RCC 7860 (cell line): ENCODE results near the gene ERC1.

Source experiments
- DNase-seq: peaks from one replicate; pipeline ENCODE4 v3.0.0-alpha.2; 2015; ENCODE audit warnings: low spot score
- FAIRE-seq: peaks from 2 replicates; lab custom pipeline; 2012; peaks lifted over from hg19 to GRCh38; lab: Jason Lieb, UNC

The ERC1 gene

GRCh38 chr12:1424674-1425395, 433.8 kb downstream of the ERC1 start:
- no peak for DNase-seq
- FAIRE-seq: no peak

DNA sequence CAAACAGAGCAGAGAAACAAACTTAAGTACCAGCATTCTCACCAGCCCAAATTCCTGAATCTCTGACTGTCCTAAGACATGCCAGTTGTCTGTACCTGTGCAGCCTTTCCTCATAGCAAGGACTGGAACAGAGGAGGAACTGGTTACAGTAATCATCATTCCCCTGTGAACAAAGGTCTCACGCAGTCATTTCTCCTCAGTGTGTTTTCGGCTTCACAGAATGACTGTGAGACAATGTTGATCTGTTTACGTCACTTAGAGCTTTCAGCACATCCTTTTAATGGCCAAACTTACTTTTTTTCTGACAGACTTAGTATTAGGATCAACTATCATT, 434.3 kb downstream of the ERC1 start:
- no peak for FAIRE-seq

GRCh38 chr12:1428671-1429070, 437.6 kb downstream of the ERC1 start:
- FAIRE-seq (no peak), DNase-seq (no peak)

More for the DNA sequence above, 434.3 kb downstream of the ERC1 start:
- DNase-seq: no peak

DNA sequence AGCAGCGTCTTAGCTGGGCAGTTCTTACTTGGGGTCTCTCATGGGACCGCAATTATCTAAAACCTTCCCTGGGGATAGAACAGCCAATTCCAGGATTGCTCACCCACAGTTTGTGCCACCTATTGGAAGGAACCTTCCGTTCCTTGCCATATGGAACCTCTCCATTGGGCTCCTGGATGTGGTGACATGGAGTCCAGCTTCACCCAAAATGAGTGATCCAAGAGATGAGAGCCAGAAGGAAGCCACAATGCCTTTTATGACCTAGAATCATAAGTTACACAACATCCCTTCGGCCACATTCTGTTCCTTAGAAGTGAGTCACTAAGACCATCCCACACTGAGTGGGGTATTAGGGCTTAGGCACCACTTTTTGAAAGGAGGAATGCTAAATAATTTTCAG, 439.0 kb downstream of the ERC1 start:
- FAIRE-seq (no peak), DNase-seq (peak; percentile 16)

- FAIRE-seq (no peak), DNase-seq (no peak)
These were observed 443.4 kb downstream of the ERC1 start for GRCh38 chr12:1434296-1434955.

GRCh38 chr12:1435044-1435443, 444.0 kb downstream of the ERC1 start:
- no peak for DNase-seq
- no peak for FAIRE-seq

DNA sequence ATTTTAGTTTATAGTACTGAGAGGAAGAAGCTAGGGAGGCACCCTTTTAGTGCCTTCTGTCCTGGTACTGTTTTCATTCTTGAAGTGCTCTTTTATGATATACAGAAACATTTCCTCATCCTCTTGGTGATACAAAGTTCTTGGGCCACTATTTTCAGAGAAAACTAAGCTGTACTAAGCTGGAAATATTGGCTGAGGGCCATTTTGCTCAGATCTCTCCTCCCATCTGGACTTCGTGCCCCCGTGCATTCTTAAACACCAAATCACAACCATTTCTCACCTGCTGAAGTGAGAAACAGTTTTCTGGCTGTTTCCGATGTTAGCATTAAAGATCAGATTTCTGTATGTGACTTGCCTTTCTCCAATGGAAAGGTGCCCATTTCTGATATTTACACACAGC, 444.4 kb downstream of the ERC1 start:
- FAIRE-seq (no peak), DNase-seq (no peak)

DNA sequence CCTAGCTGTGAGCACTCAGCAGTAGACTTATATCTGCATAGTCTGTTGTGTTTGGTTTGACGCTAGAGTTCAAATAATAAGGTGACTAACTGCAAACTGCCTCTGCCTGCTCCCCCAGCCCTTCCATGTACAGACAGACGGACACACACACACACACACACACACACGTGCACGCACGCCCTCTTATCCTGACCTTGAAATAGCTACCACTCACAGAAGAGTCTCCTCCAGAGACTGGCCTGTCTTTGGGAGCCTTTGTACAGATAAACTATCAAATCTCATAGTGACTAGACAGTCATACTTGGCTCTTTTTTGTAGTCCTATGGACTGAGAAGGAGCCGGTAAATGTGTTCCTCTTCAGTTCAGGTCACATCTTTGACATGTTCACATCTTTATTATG, 445.0 kb downstream of the ERC1 start:
- FAIRE-seq (no peak), DNase-seq (no peak)

DNA sequence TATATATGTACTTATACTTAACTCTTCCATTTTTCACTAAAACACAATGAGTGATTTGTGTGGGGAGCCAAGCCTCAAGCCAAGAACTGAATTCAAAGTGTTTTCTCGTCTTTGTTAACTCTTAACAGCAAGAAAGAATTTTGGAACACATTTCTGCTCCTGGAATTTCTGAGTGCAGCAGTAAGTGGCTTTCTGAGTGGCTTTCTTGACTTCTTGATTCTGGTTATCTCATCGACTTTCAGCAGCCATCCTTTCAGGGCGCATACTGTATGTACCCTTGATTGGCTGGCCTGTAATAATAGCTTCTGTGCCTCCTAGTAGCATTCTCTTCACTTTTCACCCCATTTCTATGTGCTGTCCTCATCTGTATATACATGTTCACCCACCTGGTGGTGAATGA, 446.0 kb downstream of the ERC1 start:
- DNase-seq: no peak
- FAIRE-seq: no peak

- FAIRE-seq (no peak), DNase-seq (no peak)
These were observed 448.2 kb downstream of the ERC1 start for GRCh38 chr12:1439201-1439600.

DNA sequence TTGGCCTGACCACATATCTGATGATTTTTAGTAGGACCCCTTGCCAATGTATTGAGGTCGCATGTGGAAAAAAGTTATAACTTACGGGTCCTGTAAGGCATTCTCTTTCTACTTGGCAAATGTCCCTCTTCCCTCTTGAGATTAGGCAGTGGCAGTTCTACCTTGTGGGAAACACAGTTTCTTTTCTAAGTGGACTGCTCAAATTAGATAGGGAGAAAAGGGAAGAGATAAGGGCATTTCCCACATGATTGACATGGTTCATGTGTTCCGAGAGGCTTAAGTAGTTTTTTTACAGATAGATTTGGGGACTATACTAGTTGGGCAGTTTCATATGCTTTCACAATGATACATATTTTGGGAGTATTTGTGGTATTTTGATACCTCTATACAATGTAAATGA, 448.7 kb downstream of the ERC1 start:
- DNase-seq: no peak

DNA sequence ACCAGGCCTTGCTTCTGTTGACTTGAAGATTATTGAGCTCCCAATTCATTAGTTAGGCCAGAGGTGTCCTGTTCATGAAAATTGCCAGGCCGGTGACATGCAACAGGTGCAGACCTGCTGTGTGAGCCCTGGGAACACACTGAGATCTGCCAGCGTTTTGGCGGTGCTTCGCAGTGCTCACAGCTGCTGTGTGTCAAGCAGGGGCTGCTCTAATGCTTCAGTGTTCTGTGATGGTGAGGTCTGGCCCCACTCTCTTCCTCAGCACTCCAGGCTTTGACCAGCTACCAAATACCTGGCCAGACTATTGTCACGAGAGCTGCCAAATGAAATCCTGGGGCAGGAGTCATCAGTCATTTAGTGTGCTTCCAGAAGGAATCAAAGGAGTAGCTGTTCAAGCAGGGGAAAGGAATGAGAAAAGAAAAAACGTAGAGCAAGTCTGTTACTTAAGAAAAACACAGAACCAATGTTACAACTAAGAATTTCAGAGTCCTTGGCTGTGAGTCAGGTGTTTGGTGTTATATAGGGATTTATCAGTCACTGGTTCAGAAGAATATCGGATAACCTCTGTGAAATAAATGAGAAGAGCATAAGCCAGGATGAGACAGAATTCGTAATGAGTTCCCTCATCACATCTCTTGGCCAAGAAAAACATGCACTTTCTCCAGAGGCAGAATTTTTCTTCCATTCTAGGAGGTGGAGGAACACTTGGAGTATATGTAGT, 452.6 kb downstream of the ERC1 start:
- FAIRE-seq (no peak), DNase-seq (no peak)

More for the DNA sequence above, 448.7 kb downstream of the ERC1 start:
- no peak for FAIRE-seq

DNA sequence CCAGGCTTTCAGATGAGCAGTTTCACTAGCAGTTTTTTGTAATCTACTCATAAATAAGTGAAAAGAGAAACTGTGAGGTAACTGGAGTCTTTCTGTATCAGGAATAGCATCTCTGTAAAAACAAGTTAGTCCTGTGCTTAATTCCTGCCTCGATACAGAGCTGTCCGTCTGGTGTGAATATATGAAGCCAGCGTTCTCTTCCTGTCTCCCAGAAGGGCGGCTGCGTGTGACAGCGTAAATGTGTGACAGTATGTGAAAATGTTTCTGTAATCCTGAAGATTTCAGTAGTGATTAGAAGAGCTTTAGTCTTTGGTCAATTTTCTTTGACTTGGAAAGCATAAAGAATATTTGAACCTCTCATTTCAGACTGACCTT, 453.1 kb downstream of the ERC1 start:
- DNase-seq (no peak), FAIRE-seq (no peak)

GRCh38 chr12:1445807-1446206, 454.8 kb downstream of the ERC1 start:
- DNase-seq (no peak), FAIRE-seq (no peak)

GRCh38 chr12:1448336-1448735, 457.3 kb downstream of the ERC1 start:
- FAIRE-seq (no peak), DNase-seq (no peak)

- no peak for DNase-seq
- FAIRE-seq: no peak
These were observed 462.8 kb downstream of the ERC1 start for GRCh38 chr12:1453810-1454209.

DNA sequence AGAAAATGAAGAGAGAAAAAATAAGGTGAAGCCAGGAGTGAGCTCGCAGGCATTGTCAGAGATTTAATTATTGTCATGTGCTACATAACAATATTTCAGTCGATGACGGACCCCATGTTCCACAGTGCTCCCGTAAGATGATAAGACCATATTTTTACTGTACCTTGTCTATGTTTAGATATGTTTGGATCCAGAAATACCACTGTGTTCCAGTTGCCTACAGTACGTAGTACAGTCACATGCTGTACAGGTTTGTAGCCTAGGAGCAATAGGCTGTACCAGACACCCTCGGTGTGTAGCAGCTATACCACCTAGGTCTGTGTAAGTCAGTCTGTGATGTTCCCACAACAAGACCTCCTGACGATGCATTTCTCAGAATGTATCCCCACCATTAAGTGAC, 465.9 kb downstream of the ERC1 start:
- FAIRE-seq (no peak), DNase-seq (no peak)

GRCh38 chr12:1457901-1458300, 466.9 kb downstream of the ERC1 start:
- FAIRE-seq: no peak
- no peak for DNase-seq

DNA sequence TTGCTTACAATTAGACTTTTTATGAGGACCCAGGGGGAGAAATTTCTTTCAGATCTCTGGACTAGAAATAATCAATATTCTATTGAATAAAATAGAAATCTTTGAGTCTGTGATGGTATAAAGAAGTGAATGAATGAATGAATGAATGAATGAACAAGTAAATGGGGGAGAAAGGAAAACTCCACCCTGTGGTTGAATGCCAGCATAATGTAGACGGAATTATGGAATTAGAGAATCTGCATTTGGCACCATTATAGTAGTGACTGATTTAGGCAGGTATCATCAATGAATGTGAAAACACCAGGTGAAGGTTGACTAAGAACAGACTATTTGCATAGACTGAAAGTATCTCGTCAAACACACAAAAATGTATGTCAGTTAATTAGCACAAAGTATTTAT, 468.3 kb downstream of the ERC1 start:
- DNase-seq (no peak), FAIRE-seq (no peak)

DNA sequence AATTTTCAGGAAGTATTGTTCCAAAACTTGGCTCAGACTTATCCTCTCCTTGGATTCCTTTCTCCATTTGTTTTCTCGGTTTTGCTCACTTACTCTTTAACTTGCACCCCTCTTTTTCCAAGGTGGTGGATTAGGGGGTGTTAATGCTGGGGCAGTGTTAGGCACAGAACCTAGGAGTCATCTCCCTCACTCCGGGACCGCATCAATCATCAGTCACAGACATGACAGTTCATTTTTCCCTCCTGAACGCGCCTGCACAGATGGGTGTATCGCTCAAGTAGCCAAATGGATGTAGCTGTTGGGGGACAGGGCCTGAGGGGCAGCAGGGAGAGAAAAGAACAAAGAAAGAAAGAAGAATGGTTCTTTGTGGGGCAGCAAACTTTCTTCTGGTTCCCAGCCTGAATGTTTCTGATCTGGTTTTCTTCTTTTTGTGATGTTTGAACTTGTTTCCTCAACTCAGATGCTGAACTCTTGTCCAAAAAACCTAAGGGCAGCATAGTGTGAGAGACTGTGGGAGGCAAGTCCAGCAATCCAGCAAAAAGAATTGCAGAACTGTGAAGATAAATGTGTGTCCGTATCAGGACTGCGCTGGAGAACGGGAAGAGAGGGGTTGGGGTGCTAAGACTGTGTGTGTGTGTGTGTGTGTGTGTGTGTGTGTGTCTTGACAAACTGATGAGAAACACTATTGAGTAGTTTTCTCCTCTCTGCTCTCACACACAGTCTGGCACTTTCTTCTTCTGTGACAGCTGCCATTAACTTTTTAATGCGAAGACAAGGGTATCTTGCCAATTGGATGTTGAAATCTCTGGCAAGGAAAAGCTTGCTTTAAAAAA, 472.3 kb downstream of the ERC1 start:
- DNase-seq (no peak), FAIRE-seq (no peak)

DNA sequence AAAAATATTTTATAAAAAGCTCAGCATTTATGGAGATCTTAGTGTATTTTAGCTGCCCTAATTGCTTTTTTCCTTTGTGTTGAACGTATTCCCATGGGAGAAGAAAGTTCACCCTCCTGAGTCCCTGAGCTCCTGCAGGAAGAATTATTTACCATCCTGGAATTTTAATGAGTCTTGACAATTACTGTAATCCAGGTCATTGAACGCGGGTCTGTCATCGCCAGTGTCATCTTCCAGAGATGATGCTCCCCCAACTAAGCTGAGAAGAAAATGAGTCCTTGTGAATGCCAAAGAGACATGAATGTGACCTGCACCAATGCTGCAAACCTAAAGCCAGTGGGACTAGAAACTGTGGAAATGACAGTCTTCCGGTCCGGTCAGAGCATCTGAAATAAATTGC, 473.9 kb downstream of the ERC1 start:
- DNase-seq (no peak), FAIRE-seq (no peak)
